ENCODE data around the gene TRAPPC2L.

The TRAPPC2L gene

DNA sequence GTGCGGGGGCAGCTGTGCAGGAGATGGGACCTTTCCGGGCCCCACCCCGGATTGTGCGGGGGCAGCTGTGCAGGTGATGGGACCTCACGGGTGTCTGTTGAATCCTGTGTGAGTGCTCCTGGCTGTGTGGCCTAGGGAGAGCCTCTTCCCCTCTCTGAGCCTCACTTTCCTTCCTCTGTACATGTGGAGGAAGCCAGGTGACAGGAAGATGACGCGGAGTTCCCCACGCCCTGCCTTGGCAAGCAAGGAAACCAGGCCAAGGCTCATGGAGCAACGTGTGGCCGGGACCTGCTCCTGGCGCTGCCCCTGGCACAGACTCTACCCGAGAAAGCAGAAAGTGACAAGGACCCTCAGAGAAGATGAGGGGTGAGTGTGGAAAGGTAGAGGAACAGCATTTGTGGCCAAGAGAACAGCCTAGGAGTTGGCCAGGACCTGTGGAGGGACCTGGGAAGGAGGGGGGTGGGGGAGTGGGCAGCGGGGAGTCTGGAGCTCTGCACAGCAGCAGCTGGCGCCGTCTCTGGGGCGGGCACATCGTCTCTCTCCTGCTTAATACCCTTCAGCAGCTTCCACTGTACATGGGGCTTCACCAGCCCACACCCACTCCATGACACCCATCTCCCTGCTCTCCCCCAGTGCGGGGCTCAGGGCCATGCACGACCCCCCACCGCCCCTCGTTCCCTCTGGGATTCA, 47.9 kb downstream of the TRAPPC2L start:
- ChIA-PET CTCF (interaction anchor here (1.2 kb wide), 1 partner anchor 36 kb away, joined by 3 read pairs; no protein-coding TSS in a partner anchor), POLR2A (no interaction called here)
- TF ChIP-seq, protein P1, sequence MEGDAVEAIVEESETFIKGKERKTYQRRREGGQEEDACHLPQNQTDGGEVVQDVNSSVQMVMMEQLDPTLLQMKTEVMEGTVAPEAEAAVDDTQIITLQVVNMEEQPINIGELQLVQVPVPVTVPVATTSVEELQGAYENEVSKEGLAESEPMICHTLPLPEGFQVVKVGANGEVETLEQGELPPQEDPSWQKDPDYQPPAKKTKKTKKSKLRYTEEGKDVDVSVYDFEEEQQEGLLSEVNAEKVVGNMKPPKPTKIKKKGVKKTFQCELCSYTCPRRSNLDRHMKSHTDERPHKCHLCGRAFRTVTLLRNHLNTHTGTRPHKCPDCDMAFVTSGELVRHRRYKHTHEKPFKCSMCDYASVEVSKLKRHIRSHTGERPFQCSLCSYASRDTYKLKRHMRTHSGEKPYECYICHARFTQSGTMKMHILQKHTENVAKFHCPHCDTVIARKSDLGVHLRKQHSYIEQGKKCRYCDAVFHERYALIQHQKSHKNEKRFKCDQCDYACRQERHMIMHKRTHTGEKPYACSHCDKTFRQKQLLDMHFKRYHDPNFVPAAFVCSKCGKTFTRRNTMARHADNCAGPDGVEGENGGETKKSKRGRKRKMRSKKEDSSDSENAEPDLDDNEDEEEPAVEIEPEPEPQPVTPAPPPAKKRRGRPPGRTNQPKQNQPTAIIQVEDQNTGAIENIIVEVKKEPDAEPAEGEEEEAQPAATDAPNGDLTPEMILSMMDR (IDR thresholded peaks at IDR 0.05; ENCODE audit: control extremely low read depth, extremely low read depth, low read depth, missing control alignments), result no peak
- no peak for DNase-seq (ENCODE audit: extremely low spot score)

DNA sequence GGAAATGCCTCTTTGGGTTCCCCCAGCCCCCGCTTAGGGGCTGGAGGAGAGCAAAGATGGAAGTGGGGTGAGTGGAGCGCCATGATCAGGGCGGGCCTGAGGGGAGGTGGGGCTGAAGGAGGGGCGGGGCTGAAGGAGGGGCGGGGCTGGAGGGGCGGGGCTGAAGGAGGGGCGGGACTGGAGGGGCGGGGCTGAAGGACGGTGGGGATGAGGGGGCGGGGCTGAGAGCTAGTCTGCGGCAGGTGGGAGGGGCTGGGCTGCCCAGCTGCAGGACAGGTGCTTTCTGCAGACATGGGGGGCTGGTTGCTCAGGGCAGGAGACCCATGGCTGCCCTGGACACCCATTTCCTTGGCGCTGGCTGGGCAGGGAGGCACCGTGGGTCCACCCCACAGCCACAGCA, 48.6 kb downstream of the TRAPPC2L start:
- ChIA-PET POLR2A (no interaction called here), CTCF (interaction anchor here (1.2 kb wide), 1 partner anchor 36 kb away, joined by 3 read pairs; no protein-coding TSS in a partner anchor)
- DNase-seq (ENCODE audit: extremely low spot score), result peak; percentile 85
- TF ChIP-seq, protein P1 (IDR thresholded peaks at IDR 0.05; ENCODE audit: control extremely low read depth, extremely low read depth, low read depth, missing control alignments), result no peak

DNA sequence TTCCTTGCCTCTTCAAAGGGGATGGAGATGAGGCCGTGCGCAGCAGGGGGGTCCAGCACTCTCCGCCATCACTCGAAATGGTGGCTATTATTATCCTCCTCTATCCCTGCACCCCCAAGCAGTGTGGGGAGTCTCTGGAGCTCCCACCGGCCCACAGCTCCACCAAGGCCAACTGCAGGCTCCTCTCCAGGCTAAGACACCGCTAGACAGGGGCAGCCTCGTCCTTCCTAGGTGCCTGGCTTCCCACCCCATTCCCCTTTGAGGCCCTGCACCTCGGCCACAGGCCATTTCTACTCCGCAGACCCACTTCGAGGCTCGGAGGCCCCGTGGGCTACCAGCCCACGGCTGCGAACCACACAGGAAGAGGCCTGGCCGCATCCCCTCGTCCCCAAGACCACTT, 49.1 kb downstream of the TRAPPC2L start:
- ChIA-PET POLR2A (no interaction called here), CTCF (no interaction called here)
- DNase-seq (ENCODE audit: extremely low spot score), result no peak
- TF ChIP-seq, protein P1 (IDR thresholded peaks at IDR 0.05; ENCODE audit: control extremely low read depth, extremely low read depth, low read depth, missing control alignments), result no peak

DNA sequence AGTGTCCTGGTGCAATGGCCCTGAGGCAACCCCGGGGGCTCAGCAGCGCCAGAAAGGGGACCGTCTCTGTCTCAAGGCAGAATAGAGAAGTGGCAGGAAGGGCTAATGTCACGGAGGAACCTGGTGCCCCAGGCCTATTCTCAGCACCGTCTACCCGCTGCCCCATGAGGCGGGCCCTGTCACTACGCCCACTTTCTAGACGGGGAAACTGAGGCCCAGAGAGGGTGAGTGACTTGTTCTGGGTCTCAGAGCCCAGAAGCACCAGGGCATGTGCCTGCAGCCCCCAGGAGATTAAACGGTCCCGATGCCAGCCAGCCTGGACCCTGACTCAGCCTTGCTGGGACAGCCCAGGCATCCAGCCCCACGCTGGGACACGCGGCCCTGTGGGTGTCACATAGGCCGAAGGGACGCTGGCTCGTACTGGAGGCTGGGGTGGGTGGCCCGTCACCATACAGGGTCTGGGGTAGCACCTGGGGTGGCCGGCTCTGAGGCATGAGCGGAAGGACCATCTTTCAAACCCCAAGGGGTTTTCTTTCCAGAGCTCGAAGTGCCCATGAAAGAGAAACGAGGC, 49.7 kb downstream of the TRAPPC2L start:
- CTCF ChIA-PET, result no interaction called here
- DNase-seq (ENCODE audit: extremely low spot score), result no peak
- TF ChIP-seq, protein P1 (IDR thresholded peaks at IDR 0.05; ENCODE audit: control extremely low read depth, extremely low read depth, low read depth, missing control alignments), result no peak
- POLR2A ChIA-PET, result no interaction called here

DNA sequence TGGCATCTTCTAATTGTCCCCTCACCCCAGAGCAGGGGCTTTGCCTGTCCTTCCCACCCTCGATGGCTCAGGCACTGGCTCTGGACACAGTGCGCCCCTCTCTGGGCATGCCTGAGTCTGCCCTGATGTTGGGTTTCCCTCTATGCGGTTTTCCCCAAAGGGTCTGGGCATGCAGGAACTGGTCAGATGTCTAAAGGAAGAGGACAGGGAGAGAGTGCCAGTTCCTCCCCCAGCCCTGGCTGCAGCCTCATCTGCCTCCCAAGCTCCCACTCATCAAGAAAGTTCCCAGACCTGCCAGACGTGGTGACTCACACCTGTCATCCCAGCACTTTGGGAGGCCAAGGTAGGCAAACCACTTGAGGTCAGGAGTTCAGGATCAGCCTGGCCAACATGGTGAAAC, 50.8 kb downstream of the TRAPPC2L start:
- TF ChIP-seq, protein P1 (IDR thresholded peaks at IDR 0.05; ENCODE audit: control extremely low read depth, extremely low read depth, low read depth, missing control alignments), result no peak
- ChIA-PET CTCF (no interaction called here), POLR2A (no interaction called here)
- DNase-seq (ENCODE audit: extremely low spot score), result no peak

DNA sequence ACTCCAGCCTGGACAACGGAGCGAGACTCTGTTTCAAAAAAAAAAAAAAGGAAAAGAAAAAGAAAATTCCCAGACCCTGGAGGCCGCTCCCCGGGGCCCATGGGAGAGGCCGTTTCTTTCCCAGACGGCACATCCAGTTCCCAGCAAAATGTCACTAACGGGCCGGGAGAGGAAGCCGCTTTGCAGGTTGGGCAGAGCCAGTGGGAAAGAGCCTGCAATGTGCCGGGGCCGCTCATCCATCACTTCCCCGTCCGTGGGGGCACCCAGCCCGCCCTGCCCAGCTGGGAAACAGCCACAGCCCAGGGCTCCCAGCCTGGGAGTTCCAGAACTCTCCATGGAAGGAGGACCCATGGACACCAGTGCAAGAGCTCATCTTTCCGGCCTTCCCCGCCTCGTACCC, 51.4 kb downstream of the TRAPPC2L start:
- CTCF ChIA-PET, result no interaction called here
- TF ChIP-seq, protein P1 (IDR thresholded peaks at IDR 0.05; ENCODE audit: control extremely low read depth, extremely low read depth, low read depth, missing control alignments), result no peak
- DNase-seq (ENCODE audit: extremely low spot score), result no peak
- POLR2A ChIA-PET, result no interaction called here

Measured in GM10248 (cell line).